ENCODE measurements around the gene TXNDC9. TPM values are rescaled to one million over a fixed set of nuclear protein-coding genes. Genes with fewer than 3 reads are reported as not detected.
"Not testable (repeated sequence)": the region's sequence is repeated elsewhere in the genome, so short reads cannot be mapped to it uniquely, and the experiment has no call there.

Gene TXNDC9
- total RNA-seq, 1 experiment from 2014 or later = 38.6 TPM

GRCh38 chr2:99348173-99348572 lies 12.0 kb upstream of the TXNDC9 start:
- no TSS peak for BruUV-seq (replicated peaks)
- Histone ChIP-seq H4K20me1 (ENCODE audit: insufficient read depth) (peaks cover 86% of the 10 kb centered on the region), H3K79me2 (ENCODE audit: low read depth) (peaks cover 98% of the 10 kb centered on the region), H3K4me1 (replicated peaks; ENCODE audit: insufficient read depth) (no peaks in the 10 kb centered on the region), H3K9me2 (ENCODE audit: insufficient read depth) (no peaks in the 10 kb centered on the region), H3K9me3 (ENCODE audit: insufficient read depth, low read depth) (no peaks in the 10 kb centered on the region), H3K27me3 (ENCODE audit: insufficient read depth, low read depth) (no peaks in the 10 kb centered on the region), H3K4me2 (no peak overlapping the region), H3K36me3 (ENCODE audit: low read depth) (no peaks in the 10 kb centered on the region), H3K27ac (no peak overlapping the region), H3F3A (ENCODE audit: insufficient read depth, low read depth) (peaks cover 15% of the 10 kb centered on the region; the same call in 1 of the 2 replicates), H3K4me3 (no peak overlapping the region), H2AFZ (no peak overlapping the region)
- TF ChIP-seq EZH2 (IDR thresholded peaks at IDR 0.05; ENCODE audit: low read depth) (no peak), CTCF (conservative IDR thresholded peaks at IDR 0.05) (no peak)
- no peak for DNase-seq
- CTCF ChIA-PET = no interaction called here
- POLR2A ChIA-PET (ENCODE audit: unreplicated experiment) = no interaction called here
- intact Hi-C loops (cut with micrococcal nuclease; ENCODE audit: unreplicated experiment) = no loop called here

GRCh38 chr2:99346218-99346617 lies 10.1 kb upstream of the TXNDC9 start:
- intact Hi-C loops (cut with micrococcal nuclease; ENCODE audit: unreplicated experiment) = no loop called here
- H3F3A ChIP-seq (ENCODE audit: insufficient read depth, low read depth) = peaks cover 15% of the 10 kb centered on the region; the same call in 1 of the 2 replicates
- no peak for DNase-seq
- no peaks in the 10 kb centered on the region for H3K27me3 ChIP-seq (ENCODE audit: insufficient read depth, low read depth)
- CTCF ChIA-PET = no interaction called here
- H3K27ac ChIP-seq = no peak overlapping the region
- no peak overlapping the region for H3K4me2 ChIP-seq
- POLR2A ChIA-PET (ENCODE audit: unreplicated experiment) = no interaction called here
- no TSS peak for BruUV-seq (replicated peaks)
- peaks cover 100% of the 10 kb centered on the region for H3K79me2 ChIP-seq (ENCODE audit: low read depth)
- TF ChIP-seq CTCF (conservative IDR thresholded peaks at IDR 0.05) (no peak), EZH2 (IDR thresholded peaks at IDR 0.05; ENCODE audit: low read depth) (no peak)
- H3K9me2 ChIP-seq (ENCODE audit: insufficient read depth) = no peaks in the 10 kb centered on the region
- H3K4me1 ChIP-seq (replicated peaks; ENCODE audit: insufficient read depth) = no peaks in the 10 kb centered on the region
- no peaks in the 10 kb centered on the region for H3K9me3 ChIP-seq (ENCODE audit: insufficient read depth, low read depth)
- H3K4me3 ChIP-seq = no peak overlapping the region
- H3K36me3 ChIP-seq (ENCODE audit: low read depth) = no peaks in the 10 kb centered on the region
- H4K20me1 ChIP-seq (ENCODE audit: insufficient read depth) = peaks cover 80% of the 10 kb centered on the region
- no peak overlapping the region for H2AFZ ChIP-seq

DNA sequence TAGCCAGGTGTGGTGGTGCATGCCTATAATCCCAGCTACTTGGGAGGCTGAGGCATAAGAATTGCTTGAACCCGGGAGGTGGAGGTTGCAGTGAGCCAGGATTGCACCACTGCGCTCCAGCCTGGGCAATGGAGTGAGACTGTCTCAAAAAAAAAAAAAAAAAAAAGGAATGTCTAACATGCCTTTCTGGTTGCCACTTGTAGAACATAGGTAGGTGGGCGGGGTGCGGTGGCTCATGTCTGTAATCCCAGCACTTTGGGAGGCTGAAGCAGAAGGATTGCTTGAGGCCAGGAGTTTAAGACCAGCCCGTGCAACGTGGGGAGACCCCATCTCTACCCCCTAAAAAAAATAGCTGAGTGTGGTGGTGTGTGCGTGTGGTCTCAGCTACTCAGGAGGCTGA lies 9.3 kb upstream of the TXNDC9 start:
- intact Hi-C loops (cut with micrococcal nuclease; ENCODE audit: unreplicated experiment); H3K4me3 ChIP-seq; CTCF ChIA-PET; DNase-seq; H3K27me3 ChIP-seq (ENCODE audit: insufficient read depth, low read depth); H3K4me2 ChIP-seq; H3K9me3 ChIP-seq (ENCODE audit: insufficient read depth, low read depth); H3K4me1 ChIP-seq (replicated peaks; ENCODE audit: insufficient read depth); H3K9me2 ChIP-seq (ENCODE audit: insufficient read depth); H3K27ac ChIP-seq; H3K36me3 ChIP-seq (ENCODE audit: low read depth); POLR2A ChIA-PET (ENCODE audit: unreplicated experiment); BruUV-seq (replicated peaks); H2AFZ ChIP-seq: not testable (repeated sequence)
- H3K79me2 ChIP-seq (ENCODE audit: low read depth) = peaks cover 100% of the 10 kb centered on the region
- H4K20me1 ChIP-seq (ENCODE audit: insufficient read depth) = peaks cover 80% of the 10 kb centered on the region
- H3F3A ChIP-seq (ENCODE audit: insufficient read depth, low read depth) = peaks cover 15% of the 10 kb centered on the region; the same call in 1 of the 2 replicates

GRCh38 chr2:99342536-99342935 lies 6.4 kb upstream of the TXNDC9 start:
- Histone ChIP-seq H3K4me3 (no peak overlapping the region), H3K4me2 (no peak overlapping the region), H3K4me1 (replicated peaks; ENCODE audit: insufficient read depth) (peaks cover 14% of the 10 kb centered on the region; the same call in 1 of the 2 replicates), H3K79me2 (ENCODE audit: low read depth) (peaks cover 99% of the 10 kb centered on the region), H3K27me3 (ENCODE audit: insufficient read depth, low read depth) (no peaks in the 10 kb centered on the region), H3F3A (ENCODE audit: insufficient read depth, low read depth) (peaks cover 6% of the 10 kb centered on the region; the same call in 1 of the 2 replicates), H3K36me3 (ENCODE audit: low read depth) (no peaks in the 10 kb centered on the region), H4K20me1 (ENCODE audit: insufficient read depth) (peaks cover 73% of the 10 kb centered on the region), H3K27ac (no peak overlapping the region), H3K9me2 (ENCODE audit: insufficient read depth) (no peaks in the 10 kb centered on the region), H3K9me3 (ENCODE audit: insufficient read depth, low read depth) (no peaks in the 10 kb centered on the region), H2AFZ (no peak overlapping the region)
- DNase-seq = no peak
- POLR2A ChIA-PET (ENCODE audit: unreplicated experiment) = interaction anchor here (0.6 kb wide), 1 partner anchor 202 kb away, joined by 8 read pairs; no protein-coding TSS in a partner anchor
- intact Hi-C loops (cut with micrococcal nuclease; ENCODE audit: unreplicated experiment) = no loop called here
- CTCF ChIA-PET = no interaction called here
- TF ChIP-seq EZH2 (IDR thresholded peaks at IDR 0.05; ENCODE audit: low read depth) (no peak), CTCF (conservative IDR thresholded peaks at IDR 0.05) (no peak)
- BruUV-seq (replicated peaks) = no TSS peak
